Neural progenitor cell (in vitro differentiated cells): ENCODE data around the gene BTG3. TPM values are rescaled to one million over a fixed set of nuclear protein-coding genes. Genes with fewer than 3 reads are reported as not detected.

ENCODE experiments used
- DNase-seq: peaks from one replicate; pipeline ENCODE4 v3.0.0-alpha.2; 2016; ENCODE audit warnings: low spot score
- H2AFZ ChIP-seq: fragments of 200-600 bp; sonication (generic); replicated peaks from 2 replicates; pipeline ENCODE4 v1.6.1; 2016; ENCODE audit warnings: antibody characterized with exemption
- H3F3A ChIP-seq: fragments of 200-600 bp; sonication (generic); 2 replicates; pipeline ENCODE4 v1.6.1; 2016; ENCODE audit warnings: antibody characterized with exemption, low read depth
- H3K27ac ChIP-seq: fragments of 200-600 bp; sonication (generic); 2 replicates; pipeline ENCODE4 v1.5.1; 2016; ENCODE audit warnings: mild to moderate bottlenecking
- H3K27me3 ChIP-seq: fragments of 200-600 bp; sonication (generic); 2 replicates; pipeline ENCODE4 v1.6.1; 2016; ENCODE audit warnings: mild to moderate bottlenecking, moderate library complexity
- H3K36me3 ChIP-seq: fragments of 200-600 bp; sonication (generic); 2 replicates; pipeline ENCODE4 v1.5.1; 2016
- H3K4me1 ChIP-seq: fragments of 200-600 bp; sonication (generic); 2 replicates; pipeline ENCODE4 v1.6.1; 2016; ENCODE audit warnings: mixed run types
- H3K4me2 ChIP-seq: fragments of 200-600 bp; sonication (generic); 2 replicates; pipeline ENCODE4 v1.6.1; 2016
- H3K4me3 ChIP-seq: fragments of 200-600 bp; sonication (generic); 2 replicates; pipeline ENCODE4 v1.5.1; 2016
- H3K79me2 ChIP-seq: fragments of 200-600 bp; sonication (generic); 2 replicates; pipeline ENCODE4 v1.6.1; 2016; ENCODE audit warnings: low read depth
- H3K9ac ChIP-seq: fragments of 200-600 bp; sonication (generic); 2 replicates; pipeline ENCODE4 v1.6.1; 2016
- H3K9me3 ChIP-seq: fragments of 200-600 bp; sonication (generic); 2 replicates; pipeline ENCODE4 v1.5.1; 2016; ENCODE audit warnings: low read depth
- H4K20me1 ChIP-seq: fragments of 200-600 bp; sonication (generic); 2 replicates; pipeline ENCODE4 v1.6.1; 2016; ENCODE audit warnings: low read depth
- H3K27ac Mint-ChIP-seq: 3 replicates; pipeline ENCODE4 v1.8.0; 2021; ENCODE audit warnings: mixed read lengths
- H3K27me3 Mint-ChIP-seq: 2 replicates; pipeline ENCODE4 v1.8.0; 2022; ENCODE audit warnings: low read depth, mild to moderate bottlenecking, inconsistent platforms, moderate library complexity, mixed read lengths; ENCODE audit not compliant: insufficient read depth
- H3K36me3 Mint-ChIP-seq: 3 replicates; pipeline ENCODE4 v1.8.0; 2021; ENCODE audit warnings: mixed read lengths
- H3K4me1 Mint-ChIP-seq: 3 replicates; pipeline ENCODE4 v1.8.0; 2021; ENCODE audit warnings: mixed read lengths
- H3K4me3 Mint-ChIP-seq: 3 replicates; pipeline ENCODE4 v1.8.0; 2021; ENCODE audit warnings: mild to moderate bottlenecking, moderate library complexity, mixed read lengths
- H3K9me3 Mint-ChIP-seq: 3 replicates; pipeline ENCODE4 v1.8.0; 2020; ENCODE audit warnings: mixed read lengths
- EZH2 ChIP-seq: fragments of 200-600 bp; sonication (generic); IDR thresholded peaks from 2 replicates; pipeline ENCODE4 v1.6.1; 2017; ENCODE audit warnings: antibody characterized with exemption, mild to moderate bottlenecking, moderate library complexity
- EZH2phosphoT487 ChIP-seq: fragments of 200-600 bp; sonication (generic); IDR thresholded peaks from 2 replicates; pipeline ENCODE4 v1.6.1; 2017; ENCODE audit warnings: antibody characterized with exemption
- total RNA-seq: library from RNA; depleted of rRNA; stranded (reverse); fragments of >200 nt; gene quantifications from 2 replicates; pipeline ENCODE4 v1.2.3, GENCODE V29; 2015; ENCODE audit warnings: low replicate concordance
- TF ChIP-seq, protein P1 (sequence below): fragments of 200-600 bp; sonication (generic); IDR thresholded peaks from 2 replicates; pipeline ENCODE4 v1.5.1; 2017; ENCODE audit warnings: antibody characterized with exemption, mild to moderate bottlenecking

BTG3 gene
- total RNA-seq, 1 donor from 2014 or later, result 39.2 TPM

DNA sequence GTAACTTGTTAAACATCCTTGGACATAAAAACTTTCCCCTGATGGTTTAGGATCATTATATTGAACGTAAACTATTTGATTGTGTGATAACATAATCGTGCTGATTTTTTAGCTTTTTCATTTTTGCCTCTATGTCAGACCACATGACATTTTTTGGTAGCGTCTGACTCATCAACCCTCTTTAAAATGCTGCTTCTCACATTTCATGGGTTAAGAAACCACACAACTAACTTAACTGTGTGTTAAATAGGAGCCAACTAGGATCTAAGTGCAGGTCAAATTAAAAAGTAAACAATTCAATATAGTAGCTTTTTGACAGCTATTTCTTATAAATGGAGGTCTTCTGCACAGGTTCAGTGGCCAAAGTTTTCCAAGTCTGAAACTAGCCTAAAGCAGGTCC is 9.8 kb downstream of the BTG3 start:
- Mint-ChIP-seq H3K4me3 (no peak overlapping the region), H3K27me3 (no peaks in the 10 kb centered on the region), H3K36me3 (peaks cover 52% of the 10 kb centered on the region), H3K9me3 (no peaks in the 10 kb centered on the region), H3K27ac (no peak overlapping the region), H3K4me1 (no peaks in the 10 kb centered on the region)
- peaks cover 41% of the 10 kb centered on the region for H3K79me2 ChIP-seq
- no peak overlapping the region for H3K27ac ChIP-seq
- no peak for DNase-seq
- no peak overlapping the region for H3K4me2 ChIP-seq
- H3K9me3 ChIP-seq, result no peaks in the 10 kb centered on the region
- H4K20me1 ChIP-seq, result no peaks in the 10 kb centered on the region
- H3F3A ChIP-seq, result peaks cover 6% of the 10 kb centered on the region
- TF ChIP-seq, protein P1, sequence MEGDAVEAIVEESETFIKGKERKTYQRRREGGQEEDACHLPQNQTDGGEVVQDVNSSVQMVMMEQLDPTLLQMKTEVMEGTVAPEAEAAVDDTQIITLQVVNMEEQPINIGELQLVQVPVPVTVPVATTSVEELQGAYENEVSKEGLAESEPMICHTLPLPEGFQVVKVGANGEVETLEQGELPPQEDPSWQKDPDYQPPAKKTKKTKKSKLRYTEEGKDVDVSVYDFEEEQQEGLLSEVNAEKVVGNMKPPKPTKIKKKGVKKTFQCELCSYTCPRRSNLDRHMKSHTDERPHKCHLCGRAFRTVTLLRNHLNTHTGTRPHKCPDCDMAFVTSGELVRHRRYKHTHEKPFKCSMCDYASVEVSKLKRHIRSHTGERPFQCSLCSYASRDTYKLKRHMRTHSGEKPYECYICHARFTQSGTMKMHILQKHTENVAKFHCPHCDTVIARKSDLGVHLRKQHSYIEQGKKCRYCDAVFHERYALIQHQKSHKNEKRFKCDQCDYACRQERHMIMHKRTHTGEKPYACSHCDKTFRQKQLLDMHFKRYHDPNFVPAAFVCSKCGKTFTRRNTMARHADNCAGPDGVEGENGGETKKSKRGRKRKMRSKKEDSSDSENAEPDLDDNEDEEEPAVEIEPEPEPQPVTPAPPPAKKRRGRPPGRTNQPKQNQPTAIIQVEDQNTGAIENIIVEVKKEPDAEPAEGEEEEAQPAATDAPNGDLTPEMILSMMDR, result no peak
- no peak for TF ChIP-seq EZH2phosphoT487
- no peak for TF ChIP-seq EZH2
- no peak overlapping the region for H3K4me3 ChIP-seq
- no peak overlapping the region for H3K9ac ChIP-seq
- H2AFZ ChIP-seq, result no peak overlapping the region
- no peaks in the 10 kb centered on the region for H3K27me3 ChIP-seq
- H3K36me3 ChIP-seq, result peaks cover 45% of the 10 kb centered on the region
- no peaks in the 10 kb centered on the region for H3K4me1 ChIP-seq

- Histone ChIP-seq H3K9ac (no peak overlapping the region), H3K27ac (no peak overlapping the region), H3F3A (peaks cover 9% of the 10 kb centered on the region), H3K4me1 (no peaks in the 10 kb centered on the region), H3K27me3 (no peaks in the 10 kb centered on the region), H3K4me3 (no peak overlapping the region), H4K20me1 (no peaks in the 10 kb centered on the region), H3K36me3 (peaks cover 41% of the 10 kb centered on the region), H3K9me3 (no peaks in the 10 kb centered on the region), H2AFZ (no peak overlapping the region), H3K79me2 (peaks cover 14% of the 10 kb centered on the region), H3K4me2 (no peak overlapping the region)
- Mint-ChIP-seq H3K27me3 (no peaks in the 10 kb centered on the region), H3K36me3 (peaks cover 45% of the 10 kb centered on the region), H3K4me1 (no peaks in the 10 kb centered on the region), H3K4me3 (no peak overlapping the region), H3K27ac (no peak overlapping the region), H3K9me3 (no peaks in the 10 kb centered on the region)
- no peak for TF ChIP-seq EZH2phosphoT487
- TF ChIP-seq EZH2, result no peak
- TF ChIP-seq, protein P1, result no peak
- DNase-seq, result no peak
These were observed 14.3 kb downstream of the BTG3 start for GRCh38 chr21:17598437-17598836.

DNA sequence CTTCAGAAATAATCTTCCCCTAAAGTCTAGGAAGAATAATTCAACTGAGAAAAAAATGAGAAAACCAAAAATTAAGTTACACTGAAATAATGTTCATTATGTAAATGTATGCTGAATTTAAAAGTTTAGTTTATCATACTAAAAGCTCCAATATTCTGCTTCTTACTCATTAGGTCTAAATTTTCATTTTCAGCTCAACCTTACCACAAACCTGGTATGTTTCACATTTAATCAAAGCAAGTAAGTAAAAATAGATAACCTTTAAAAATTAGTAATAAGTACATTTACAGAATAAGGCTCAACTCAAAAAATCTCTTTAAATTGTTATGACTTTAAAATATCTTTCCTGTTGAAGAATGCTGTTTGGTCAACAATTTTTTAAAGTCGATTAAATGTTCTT is 15.0 kb downstream of the BTG3 start:
- H3K4me3 Mint-ChIP-seq, result no peak overlapping the region
- TF ChIP-seq EZH2 (no peak), EZH2phosphoT487 (no peak)
- TF ChIP-seq, protein P1, result no peak
- Histone ChIP-seq H3K36me3 (peaks cover 35% of the 10 kb centered on the region), H3K9ac (no peak overlapping the region), H3K4me1 (no peaks in the 10 kb centered on the region), H3K9me3 (no peaks in the 10 kb centered on the region), H3K27me3 (no peaks in the 10 kb centered on the region), H2AFZ (no peak overlapping the region), H3K27ac (no peak overlapping the region), H3K4me2 (no peak overlapping the region), H3K4me3 (no peak overlapping the region), H3F3A (peaks cover 9% of the 10 kb centered on the region), H3K79me2 (peaks cover 14% of the 10 kb centered on the region), H4K20me1 (no peaks in the 10 kb centered on the region)
- no peaks in the 10 kb centered on the region for H3K27me3 Mint-ChIP-seq
- no peak for DNase-seq
- no peaks in the 10 kb centered on the region for H3K9me3 Mint-ChIP-seq
- peaks cover 41% of the 10 kb centered on the region for H3K36me3 Mint-ChIP-seq
- H3K27ac Mint-ChIP-seq, result no peak overlapping the region
- H3K4me1 Mint-ChIP-seq, result no peaks in the 10 kb centered on the region
